ENCODE data around the gene SYT3. TPM values are rescaled to one million over a fixed set of nuclear protein-coding genes. Genes with fewer than 3 reads are reported as not detected.
"Not testable (repeated sequence)": the region's sequence is repeated elsewhere in the genome, so short reads cannot be mapped to it uniquely, and the experiment has no call there.

SYT3 gene
- total RNA-seq, 1 experiment from 2014 or later: not detected

GRCh38 chr19:50604264-50605073 lies 35.2 kb downstream of the SYT3 start:
- DNase-seq (ENCODE audit: low spot score): not testable (repeated sequence)

DNA sequence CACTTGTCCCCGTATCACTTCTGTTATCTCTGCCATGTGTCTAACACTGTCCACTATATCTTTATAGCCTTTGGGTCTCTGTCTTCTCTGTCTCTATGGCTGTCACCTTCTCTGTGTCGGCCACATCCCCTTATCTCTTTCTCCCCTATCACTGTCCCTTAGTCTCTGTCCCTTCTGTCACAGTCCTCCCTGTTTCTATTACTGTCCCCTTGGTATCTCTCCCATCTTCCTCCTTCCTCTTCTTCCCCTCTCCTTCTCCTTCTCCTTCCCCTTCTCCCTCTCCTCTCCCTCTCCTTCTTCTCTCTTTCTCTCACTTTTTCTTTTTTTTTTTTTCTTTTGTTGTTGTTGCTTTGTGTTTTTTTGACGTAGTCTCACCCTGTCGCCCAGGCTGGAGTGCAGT lies 36.7 kb downstream of the SYT3 start:
- no peak for DNase-seq (ENCODE audit: low spot score)

DNA sequence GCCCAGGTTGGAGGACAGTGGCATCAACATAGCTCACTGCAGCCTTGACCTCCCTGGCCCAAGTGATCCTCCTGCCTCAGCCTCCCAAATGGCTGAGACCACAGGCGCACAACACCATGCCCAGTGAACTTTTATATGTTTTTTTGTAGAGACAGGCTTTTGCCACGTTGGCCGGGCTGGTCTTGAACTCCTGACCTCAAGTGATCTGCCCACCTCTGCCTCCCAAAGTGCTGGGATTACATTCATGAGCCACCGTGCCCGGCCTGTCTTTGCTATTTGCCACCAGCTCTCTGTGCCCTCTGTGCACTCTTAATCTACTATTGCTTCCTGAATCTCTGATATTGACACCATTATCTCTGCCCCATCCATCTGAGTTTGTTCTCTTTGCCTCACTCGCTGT lies 37.2 kb downstream of the SYT3 start:
- no peak for DNase-seq (ENCODE audit: low spot score)

- no peak for DNase-seq (ENCODE audit: low spot score)
Observed at GRCh38 chr19:50602089-50602422, 37.6 kb downstream of the SYT3 start.

GRCh38 chr19:50601407-50602088 lies 38.1 kb downstream of the SYT3 start:
- no peak for DNase-seq (ENCODE audit: low spot score)

- DNase-seq (ENCODE audit: low spot score): no peak
Observed at GRCh38 chr19:50599427-50599826, 40.3 kb downstream of the SYT3 start.

- DNase-seq (ENCODE audit: low spot score): no peak
Observed at GRCh38 chr19:50590191-50590590, 49.5 kb downstream of the SYT3 start.

- DNase-seq (ENCODE audit: low spot score): not testable (repeated sequence)
Observed at GRCh38 chr19:50581795-50582660, 57.7 kb downstream of the SYT3 start.

- DNase-seq (ENCODE audit: low spot score): no peak
Observed at GRCh38 chr19:50580970-50581634, 58.6 kb downstream of the SYT3 start.

DNA sequence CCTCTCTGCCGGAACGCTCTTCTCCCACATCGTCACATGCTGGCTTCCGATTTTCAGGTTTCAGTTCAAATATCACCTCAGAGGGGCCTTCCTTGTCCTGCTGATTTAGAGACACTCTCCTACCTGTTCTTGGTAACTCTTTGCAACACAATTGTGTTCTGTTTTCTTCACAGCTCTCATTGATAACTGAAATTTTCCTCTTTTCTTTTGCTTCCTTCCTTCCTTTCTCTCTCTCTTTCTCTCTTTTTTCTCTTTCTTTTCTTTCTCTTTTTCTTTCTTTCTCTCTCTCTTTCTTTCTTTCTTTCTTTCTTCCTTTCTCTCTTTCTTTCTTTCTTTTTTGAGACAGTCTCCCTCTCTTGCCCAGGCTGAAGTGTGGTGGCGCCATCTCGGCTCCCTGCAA lies 59.4 kb downstream of the SYT3 start:
- no peak for DNase-seq (ENCODE audit: low spot score)

DNA sequence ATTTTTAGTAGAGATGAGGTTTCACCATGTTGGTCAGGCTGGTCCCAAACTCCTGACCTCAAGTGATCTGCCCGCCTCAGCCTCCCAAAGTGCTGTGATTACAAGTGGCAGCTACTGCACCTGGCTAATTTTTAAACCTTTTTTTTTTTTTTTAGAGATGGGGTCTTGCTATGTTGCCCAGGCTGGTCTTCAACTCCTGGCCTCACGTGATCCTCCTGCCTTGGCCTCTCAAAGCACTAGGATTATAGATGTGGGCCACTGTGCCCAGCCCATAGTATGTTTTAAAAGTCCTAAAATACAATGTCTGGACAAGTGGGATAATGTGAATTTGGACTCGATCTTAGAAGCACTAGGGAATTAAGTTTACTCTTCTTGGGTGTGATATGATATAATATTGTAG lies 62.9 kb downstream of the SYT3 start:
- DNase-seq (ENCODE audit: low spot score): not testable (repeated sequence)

GRCh38 chr19:50573741-50574461 lies 65.8 kb downstream of the SYT3 start:
- no peak for DNase-seq (ENCODE audit: low spot score)

Other genes starting within 250 kb of the SYT3 start
- gene SPIB, start 220.9 kb downstream of the SYT3 start, total RNA-seq (2014; rRNA removed; shearing (Covaris generic)): not detected in 2 replicates
- 0.05 TPM in 1 of 2 replicates, not detected in the other for gene MYBPC2, start 207.0 kb downstream of the SYT3 start, total RNA-seq (2014; rRNA removed; shearing (Covaris generic))
- gene EMC10, start 163.4 kb downstream of the SYT3 start, total RNA-seq (2014; rRNA removed; shearing (Covaris generic)): 324 and 336 TPM in 2 replicates
- 2.8 and 6.5 TPM in 2 replicates for gene GARIN5A, start 163.0 kb downstream of the SYT3 start, total RNA-seq (2014; rRNA removed; shearing (Covaris generic))
- gene JOSD2, start 128.7 kb downstream of the SYT3 start, total RNA-seq (2014; rRNA removed; shearing (Covaris generic)): 89.2 and 92.5 TPM in 2 replicates
- gene ASPDH, start 126.0 kb downstream of the SYT3 start, total RNA-seq (2014; rRNA removed; shearing (Covaris generic)): not detected in 2 replicates
- gene LRRC4B, start 71.4 kb downstream of the SYT3 start, total RNA-seq (2014; rRNA removed; shearing (Covaris generic)): not detected in 2 replicates
- not detected in 2 replicates for gene C19orf81, start 9.6 kb upstream of the SYT3 start, total RNA-seq (2014; rRNA removed; shearing (Covaris generic))
- gene SHANK1, start 79.9 kb upstream of the SYT3 start, total RNA-seq (2014; rRNA removed; shearing (Covaris generic)): not detected in 2 replicates
- 3.5 and 4.0 TPM in 2 replicates for gene CLEC11A, start 83.5 kb upstream of the SYT3 start, total RNA-seq (2014; rRNA removed; shearing (Covaris generic))
- not detected in 2 replicates for gene GPR32, start 130.6 kb upstream of the SYT3 start, total RNA-seq (2014; rRNA removed; shearing (Covaris generic))
- gene ACP4, start 150.5 kb upstream of the SYT3 start, total RNA-seq (2014; rRNA removed; shearing (Covaris generic)): not detected in 2 replicates
- gene KLK1, start 183.9 kb upstream of the SYT3 start, total RNA-seq (2014; rRNA removed; shearing (Covaris generic)): 3.4 and 4.6 TPM in 2 replicates
- not detected in 2 replicates for gene KLK15, start 193.7 kb upstream of the SYT3 start, total RNA-seq (2014; rRNA removed; shearing (Covaris generic))
- gene KLK3, start 215.0 kb upstream of the SYT3 start, total RNA-seq (2014; rRNA removed; shearing (Covaris generic)): not detected in 2 replicates
- gene KLK2, start 233.6 kb upstream of the SYT3 start, total RNA-seq (2014; rRNA removed; shearing (Covaris generic)): not detected in 2 replicates

Data from HT-29 (cell line).